Keratinocyte (primary cell): ENCODE measurements around the gene ARID5B. TPM values are rescaled to one million over a fixed set of nuclear protein-coding genes. Genes with fewer than 3 reads are reported as not detected.

ENCODE experiments used
- DNase-seq: peaks from one replicate; pipeline ENCODE4 v3.0.0-alpha.2; 2011; ENCODE audit warnings: low read depth, missing footprints, low spot score
- FAIRE-seq: peaks from 2 replicates; lab custom pipeline; 2011; peaks lifted over from hg19 to GRCh38; lab: Jason Lieb, UNC
- H2AFZ ChIP-seq: 2 replicates; pipeline ENCODE4 v1.6.0; 2012; ENCODE audit warnings: low read length, control low read depth, inconsistent platforms; ENCODE audit not compliant: control insufficient read depth
- H3K27ac ChIP-seq: 2 replicates; pipeline ENCODE4 v1.5.1; 2011; ENCODE audit warnings: low read length; ENCODE audit not compliant: control insufficient read depth, insufficient read depth
- H3K27me3 ChIP-seq: 3 replicates; pipeline ENCODE4 v1.6.0; 2011; ENCODE audit warnings: low read length; ENCODE audit not compliant: control insufficient read depth, insufficient read depth; ENCODE audit errors: extremely low read depth
- H3K36me3 ChIP-seq, 2 experiments: 2 replicates in 1 of 2; 3 replicates in 1 of 2; pipeline ENCODE4 v1.5.1; 2011; ENCODE audit warnings: low read length in 2 of 2, mild to moderate bottlenecking in 1 of 2; ENCODE audit not compliant: control insufficient read depth in 2 of 2, insufficient read depth in 2 of 2; ENCODE audit errors: extremely low read depth in 1 of 2
- H3K4me1 ChIP-seq: 3 replicates; pipeline ENCODE4 v1.5.1; 2011; ENCODE audit warnings: low read length; ENCODE audit not compliant: control insufficient read depth, insufficient read depth; ENCODE audit errors: extremely low read depth
- H3K4me2 ChIP-seq: 3 replicates; pipeline ENCODE4 v1.6.0; 2011; ENCODE audit warnings: low read depth, low read length; ENCODE audit not compliant: control insufficient read depth, insufficient read depth; ENCODE audit errors: extremely low read depth
- H3K4me3 ChIP-seq, 3 experiments: fragments of 200-600 bp in 1 of 3; sonication (generic) in 1 of 3; 2 replicates in 2 of 3; 3 replicates in 1 of 3; pipeline ENCODE4 v1.5.1; 2011 to 2016; ENCODE audit warnings: low read length in 3 of 3, mild to moderate bottlenecking in 3 of 3, control low read depth in 2 of 3, inconsistent platforms in 1 of 3, low read depth in 1 of 3, mixed read lengths in 1 of 3, mixed run types in 1 of 3, moderate library complexity in 1 of 3; ENCODE audit not compliant: control insufficient read depth in 2 of 3, insufficient read depth in 2 of 3; ENCODE audit errors: extremely low read depth in 1 of 3
- H3K79me2 ChIP-seq: 2 replicates; pipeline ENCODE4 v1.6.0; 2012; ENCODE audit warnings: low read length; ENCODE audit not compliant: control insufficient read depth, insufficient read depth
- H3K9ac ChIP-seq: 3 replicates; pipeline ENCODE4 v1.6.0; 2011; ENCODE audit warnings: low read length; ENCODE audit not compliant: control insufficient read depth, insufficient read depth; ENCODE audit errors: extremely low read depth
- H3K9me1 ChIP-seq: 3 replicates; pipeline ENCODE4 v1.6.0; 2011; ENCODE audit warnings: low read length; ENCODE audit not compliant: control insufficient read depth, insufficient read depth; ENCODE audit errors: extremely low read depth
- H3K9me3 ChIP-seq: 2 replicates; pipeline ENCODE4 v1.5.1; 2012; ENCODE audit warnings: low read depth, low read length; ENCODE audit not compliant: control insufficient read depth
- H4K20me1 ChIP-seq: 3 replicates; pipeline ENCODE4 v1.6.0; 2011; ENCODE audit warnings: low read length; ENCODE audit not compliant: control insufficient read depth, insufficient read depth; ENCODE audit errors: extremely low read depth
- CTCF ChIP-seq, 3 experiments: IDR thresholded peaks in 1 of 3; conservative IDR thresholded peaks in 1 of 3; optimal IDR thresholded peaks in 1 of 3; 2 replicates in 2 of 3; 3 replicates in 1 of 3; pipeline versions ENCODE3 to v1.5.1; 2011; ENCODE audit warnings: low read length in 3 of 3, mild to moderate bottlenecking in 3 of 3, moderate library complexity in 2 of 3, control low read depth in 1 of 3, inconsistent platforms in 1 of 3; ENCODE audit not compliant: insufficient read depth in 2 of 3; ENCODE audit errors: extremely low read depth in 1 of 3
- EZH2 ChIP-seq: IDR thresholded peaks from one replicate; pipeline ENCODE4 v1.6.1; 2012; ENCODE audit warnings: inconsistent platforms, mild to moderate bottlenecking, low read length, moderate library complexity
- dilution Hi-C: fragments of 300-500 bp; cut with MboI; formaldehyde crosslinking; loops from one replicate; pipeline ENCODE4 v1.7.0; 2020; ENCODE audit warnings: low sequenced_read_pairs; ENCODE audit not compliant: extremely low pct_ligation_motif_present
- polyA plus RNA-seq, 5 experiments: library from polyadenylated mRNA; depleted of rRNA in 3 of 5; stranded (reverse) in 3 of 5; stranded (forward) in 1 of 5; unstranded in 1 of 5; fragments of >200 nt; gene quantifications; 1 replicate in 1 of 5; 2 replicates in 3 of 5; 3 replicates in 1 of 5; pipeline versions ENCODE4 v1.2.1 to v1.2.3, GENCODE V29; 2011 to 2012; ENCODE audit warnings: missing spikeins in 2 of 5, low read depth in 1 of 5, low replicate concordance in 1 of 5

The ARID5B gene
- polyA plus RNA-seq, 1 donor (not counting 4 experiments of a cell fraction or from before 2014, with no cell fraction given), result 7.0 TPM

- peak overlapping the region in 2 of 3 experiments; percentile 53 to 60 for H3K4me3 ChIP-seq
- no peaks in the 10 kb centered on the region for H3K27me3 ChIP-seq
- H3K27ac ChIP-seq, result peak overlapping the region; percentile 96
- FAIRE-seq (no peak), DNase-seq (no peak)
- H3K9ac ChIP-seq, result peak overlapping the region; percentile 71
- H3K79me2 ChIP-seq, result peaks cover 12% of the 10 kb centered on the region
- TF ChIP-seq EZH2 (no peak), CTCF (optimal IDR thresholded peaks at IDR 0.05 in 1 of 3, IDR thresholded peaks at IDR 0.05 in 1 of 3, conservative IDR thresholded peaks at IDR 0.05 in 1 of 3; ENCODE audit: extremely low read depth in 1 of 3, insufficient read depth in 2 of 3, low read length in 3 of 3) (no peak)
- no peaks in the 10 kb centered on the region for H3K9me1 ChIP-seq
- no peaks in the 10 kb centered on the region for H4K20me1 ChIP-seq
- H2AFZ ChIP-seq, result peak overlapping the region; percentile 50
- H3K9me3 ChIP-seq, result no peaks in the 10 kb centered on the region
- H3K4me2 ChIP-seq, result peak overlapping the region; percentile 95
- H3K4me1 ChIP-seq, result peaks cover 29% of the 10 kb centered on the region
- H3K36me3 ChIP-seq, result peaks cover 0 to 6% of the 10 kb centered on the region in 2 experiments
- dilution Hi-C loops, result no loop called here
Observed at GRCh38 chr10:61993711-61994401, 92.4 kb downstream of the ARID5B start.

- Histone ChIP-seq H3K9me3 (no peaks in the 10 kb centered on the region), H3K9me1 (no peaks in the 10 kb centered on the region), H3K9ac (peak overlapping the region; percentile 54), H3K4me3 (peak overlapping the region in 2 of 3 experiments; percentile 52 to 53), H3K4me2 (peak overlapping the region; percentile 95), H3K36me3 (peaks cover 0 to 6% of the 10 kb centered on the region in 2 experiments), H2AFZ (peak overlapping the region; percentile 50), H3K27ac (peak overlapping the region; percentile 96), H3K4me1 (peaks cover 29% of the 10 kb centered on the region), H3K79me2 (peaks cover 12% of the 10 kb centered on the region), H3K27me3 (no peaks in the 10 kb centered on the region), H4K20me1 (no peaks in the 10 kb centered on the region)
- dilution Hi-C loops, result no loop called here
- FAIRE-seq, result no peak
- TF ChIP-seq EZH2, result no peak
- TF ChIP-seq CTCF (optimal IDR thresholded peaks at IDR 0.05 in 1 of 3, IDR thresholded peaks at IDR 0.05 in 1 of 3, conservative IDR thresholded peaks at IDR 0.05 in 1 of 3; ENCODE audit: extremely low read depth in 1 of 3, insufficient read depth in 2 of 3, low read length in 3 of 3), result no peak
- DNase-seq, result no peak
Observed at GRCh38 chr10:61994405-61995219, 93.1 kb downstream of the ARID5B start.
